Ureter (tissue), 1 donor: ENCODE data around the gene EDC3. TPM values are rescaled to one million over a fixed set of nuclear protein-coding genes. Genes with fewer than 3 reads are reported as not detected.

Experiments
- DNase-seq: peaks from one replicate; pipeline ENCODE4 v3.0.0-alpha.2; 2020; ENCODE audit warnings: low spot score
- total RNA-seq: library from RNA; stranded (reverse); gene quantifications from one replicate; pipeline ENCODE4 v1.2.4, GENCODE V29; 2023
- donor health status: DM: yes; HTN: yes; CAD: no.

Gene EDC3
- total RNA-seq, 1 donor from 2014 or later, result 40.4 TPM

GRCh38 chr15:74584204-74584603 is 111.6 kb downstream of the EDC3 start:
- DNase-seq, result no peak

Other genes starting within 250 kb of the EDC3 start
- 26.7 TPM for gene UBL7, start 234.9 kb downstream of the EDC3 start, total RNA-seq
- gene ARID3B, start 154.8 kb downstream of the EDC3 start, total RNA-seq, result 5.6 TPM
- gene CLK3, start 80.2 kb downstream of the EDC3 start, total RNA-seq, result 82.2 TPM
- not detected for gene CYP1A1, start 29.5 kb upstream of the EDC3 start, total RNA-seq
- gene CYP1A2, start 52.8 kb upstream of the EDC3 start, total RNA-seq, result not detected
- 61.6 TPM for gene CSK, start 86.1 kb upstream of the EDC3 start, total RNA-seq
- gene LMAN1L, start 116.8 kb upstream of the EDC3 start, total RNA-seq, result not detected
- not detected for gene CPLX3, start 130.6 kb upstream of the EDC3 start, total RNA-seq
- gene ULK3, start 147.1 kb upstream of the EDC3 start, total RNA-seq, result 54.8 TPM
- gene SCAMP2, start 177.3 kb upstream of the EDC3 start, total RNA-seq, result 96.3 TPM
- gene MPI, start 194.0 kb upstream of the EDC3 start, total RNA-seq, result 50.8 TPM
- gene FAM219B, start 210.8 kb upstream of the EDC3 start, total RNA-seq, result 171 TPM
- 172 TPM for gene COX5A, start 242.0 kb upstream of the EDC3 start, total RNA-seq